ENCODE data around the gene SVEP1. TPM values are rescaled to one million over a fixed set of nuclear protein-coding genes. Genes with fewer than 3 reads are reported as not detected.

The SVEP1 gene
- polyA plus RNA-seq, 1 of the 3 experiments (the other 2 are of a cell fraction): 0.10 TPM

- H3K79me2 ChIP-seq (ENCODE audit: insufficient read depth): no peaks in the 10 kb centered on the region
- no peak overlapping the region for H3K9ac ChIP-seq
- H3K4me1 ChIP-seq (ENCODE audit: control insufficient read depth in 1 of 2, insufficient read depth in 2 of 2, low read depth in 1 of 2, low read length in 1 of 2): peaks cover 0 to 7% of the 10 kb centered on the region in 2 experiments; a peak in 1 of 4 replicates
- no peaks in the 10 kb centered on the region for H3F3A ChIP-seq (replicated peaks; ENCODE audit: insufficient read depth)
- DNase-seq: no peak
- no peaks in the 10 kb centered on the region for H3K36me3 ChIP-seq (replicated peaks in 1 of 2; ENCODE audit: control insufficient read depth in 1 of 2, insufficient read depth in 2 of 2, low read length in 1 of 2)
- no peaks in the 10 kb centered on the region for H3K9me3 ChIP-seq
- ChIA-PET CTCF (no interaction called here), POLR2A (no interaction called here)
- no peaks in the 10 kb centered on the region for H3K27me3 ChIP-seq (ENCODE audit: insufficient read depth)
- H2AFZ ChIP-seq (ENCODE audit: low read depth): no peak overlapping the region
- H3K27ac ChIP-seq (ENCODE audit: low read depth in 2 of 2, low read length in 1 of 2): no peak overlapping the region
- no peak overlapping the region for H3K4me2 ChIP-seq
- no peak for TF ChIP-seq GABPA (IDR thresholded peaks at IDR 0.05; ENCODE audit: low read depth)
- no peaks in the 10 kb centered on the region for H4K20me1 ChIP-seq (ENCODE audit: insufficient read depth)
- H3K4me3 ChIP-seq (ENCODE audit: low read depth in 2 of 2, low read length in 1 of 2): no peak overlapping the region
- WGBS (ENCODE audit: low lambda C conversion rate): 28% methylated on average over 2 of the region's 2 CpGs
- H3K9me2 ChIP-seq: no peaks in the 10 kb centered on the region
Observed at GRCh38 chr9:110538647-110539041, 40.9 kb downstream of the SVEP1 start.

- 22% methylated on average over 4 of the region's 4 CpGs for WGBS (ENCODE audit: low lambda C conversion rate)
- ChIA-PET CTCF (no interaction called here), POLR2A (no interaction called here)
- DNase-seq: no peak
- no peaks in the 10 kb centered on the region for H3K9me3 ChIP-seq
- no peaks in the 10 kb centered on the region for H4K20me1 ChIP-seq (ENCODE audit: insufficient read depth)
- no peak overlapping the region for H3K4me3 ChIP-seq (ENCODE audit: low read depth in 2 of 2, low read length in 1 of 2)
- H3K27me3 ChIP-seq (ENCODE audit: insufficient read depth): no peaks in the 10 kb centered on the region
- no peak for TF ChIP-seq CTCF (IDR thresholded peaks at IDR 0.05)
- TF ChIP-seq CHD2 (IDR thresholded peaks at IDR 0.05; ENCODE audit: low read length, partially characterized antibody): no peak
- no peak for TF ChIP-seq REST (IDR thresholded peaks at IDR 0.05; ENCODE audit: low read depth, low read length)
- TF ChIP-seq ELF1 (IDR thresholded peaks at IDR 0.05): no peak
- no peak for TF ChIP-seq GABPA (IDR thresholded peaks at IDR 0.05; ENCODE audit: low read depth)
- no peak for TF ChIP-seq EP300 (IDR thresholded peaks at IDR 0.05; ENCODE audit: borderline replicate concordance in 1 of 2, low read depth in 1 of 2, low read length in 1 of 2)
- no peak for TF ChIP-seq RFX5 (IDR thresholded peaks at IDR 0.05; ENCODE audit: low read length)
- TF ChIP-seq TEAD4 (IDR thresholded peaks at IDR 0.05; ENCODE audit: borderline replicate concordance, insufficient read depth): no peak
- TF ChIP-seq IRF3 (IDR thresholded peaks at IDR 0.05; ENCODE audit: low read depth, low read length): no peak
- TF ChIP-seq TCF12 (IDR thresholded peaks at IDR 0.05): no peak
- no peak overlapping the region for H3K9ac ChIP-seq
- H3K9me2 ChIP-seq: no peaks in the 10 kb centered on the region
- no peaks in the 10 kb centered on the region for H3K79me2 ChIP-seq (ENCODE audit: insufficient read depth)
- no peak overlapping the region for H2AFZ ChIP-seq (ENCODE audit: low read depth)
- no peak overlapping the region for H3K4me2 ChIP-seq
- no peaks in the 10 kb centered on the region for H3F3A ChIP-seq (replicated peaks; ENCODE audit: insufficient read depth)
- no peak overlapping the region for H3K27ac ChIP-seq (ENCODE audit: low read depth in 2 of 2, low read length in 1 of 2)
- peaks cover 0 to 7% of the 10 kb centered on the region in 2 experiments; a peak in 1 of 4 replicates for H3K4me1 ChIP-seq (ENCODE audit: control insufficient read depth in 1 of 2, insufficient read depth in 2 of 2, low read depth in 1 of 2, low read length in 1 of 2)
- no peaks in the 10 kb centered on the region for H3K36me3 ChIP-seq (replicated peaks in 1 of 2; ENCODE audit: control insufficient read depth in 1 of 2, insufficient read depth in 2 of 2, low read length in 1 of 2)
Observed at GRCh38 chr9:110537841-110538646, 41.5 kb downstream of the SVEP1 start.

All from SK-N-SH (cell line).